Osteocyte (in vitro differentiated cells): ENCODE data around the gene GPR160. TPM values are rescaled to one million over a fixed set of nuclear protein-coding genes. Genes with fewer than 3 reads are reported as not detected.

Experiments
- DNase-seq: peaks from one replicate; pipeline ENCODE4 v3.0.0; 2021; ENCODE audit warnings: mixed read lengths; ENCODE audit not compliant: unreplicated experiment; ENCODE audit errors: extremely low spot score
- H3K27ac Mint-ChIP-seq: one replicate; pipeline ENCODE4 v1.8.0; 2021; ENCODE audit warnings: mild to moderate bottlenecking, mixed read lengths; ENCODE audit not compliant: unreplicated experiment
- H3K27me3 Mint-ChIP-seq: one replicate; pipeline ENCODE4 v1.8.0; 2021; ENCODE audit warnings: mixed read lengths; ENCODE audit not compliant: unreplicated experiment
- H3K36me3 Mint-ChIP-seq: one replicate; pipeline ENCODE4 v1.8.0; 2021; ENCODE audit warnings: mixed read lengths; ENCODE audit not compliant: unreplicated experiment
- H3K4me1 Mint-ChIP-seq: one replicate; pipeline ENCODE4 v1.8.0; 2021; ENCODE audit warnings: mixed read lengths; ENCODE audit not compliant: unreplicated experiment
- H3K4me3 Mint-ChIP-seq: one replicate; pipeline ENCODE4 v1.8.0; 2021; ENCODE audit warnings: mild to moderate bottlenecking, moderate library complexity, mixed read lengths; ENCODE audit not compliant: unreplicated experiment
- H3K9me3 Mint-ChIP-seq: one replicate; pipeline ENCODE4 v1.8.0; 2021; ENCODE audit warnings: mixed read lengths; ENCODE audit not compliant: unreplicated experiment
- total RNA-seq: library from RNA; stranded (reverse); gene quantifications from 2 replicates; pipeline ENCODE4 v1.2.1, GENCODE V29; 2021
- TF ChIP-seq, protein P1 (sequence below): fragments of 200-600 bp; sonication (generic); IDR thresholded peaks from 2 replicates; pipeline ENCODE4 v1.5.0; 2021; ENCODE audit warnings: antibody characterized with exemption, mild to moderate bottlenecking, moderate library complexity

Gene GPR160
- total RNA-seq, 1 donor from 2014 or later, result 0.27 TPM

DNA sequence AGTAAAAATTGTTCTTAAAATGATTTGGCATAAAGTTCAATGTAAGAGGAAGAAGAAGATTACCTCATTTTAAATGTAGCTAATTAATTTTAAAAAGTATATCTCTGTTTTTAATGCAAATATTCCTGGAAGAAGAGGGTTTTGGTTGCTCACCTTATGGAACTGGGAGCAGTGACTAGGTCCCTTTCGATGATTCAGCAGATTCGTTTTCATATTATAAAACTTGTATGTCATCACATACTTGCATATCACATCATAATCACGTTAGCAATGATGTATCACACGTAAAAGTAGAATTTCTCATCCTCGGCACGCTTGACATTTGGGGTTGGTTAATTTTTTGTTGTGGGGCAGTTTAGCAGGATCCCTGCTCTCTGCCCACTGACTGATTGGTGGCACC, 47.6 kb downstream of the GPR160 start:
- no peak overlapping the region for H3K27ac Mint-ChIP-seq
- no peak for DNase-seq
- H3K4me3 Mint-ChIP-seq, result no peak overlapping the region
- TF ChIP-seq, protein P1, sequence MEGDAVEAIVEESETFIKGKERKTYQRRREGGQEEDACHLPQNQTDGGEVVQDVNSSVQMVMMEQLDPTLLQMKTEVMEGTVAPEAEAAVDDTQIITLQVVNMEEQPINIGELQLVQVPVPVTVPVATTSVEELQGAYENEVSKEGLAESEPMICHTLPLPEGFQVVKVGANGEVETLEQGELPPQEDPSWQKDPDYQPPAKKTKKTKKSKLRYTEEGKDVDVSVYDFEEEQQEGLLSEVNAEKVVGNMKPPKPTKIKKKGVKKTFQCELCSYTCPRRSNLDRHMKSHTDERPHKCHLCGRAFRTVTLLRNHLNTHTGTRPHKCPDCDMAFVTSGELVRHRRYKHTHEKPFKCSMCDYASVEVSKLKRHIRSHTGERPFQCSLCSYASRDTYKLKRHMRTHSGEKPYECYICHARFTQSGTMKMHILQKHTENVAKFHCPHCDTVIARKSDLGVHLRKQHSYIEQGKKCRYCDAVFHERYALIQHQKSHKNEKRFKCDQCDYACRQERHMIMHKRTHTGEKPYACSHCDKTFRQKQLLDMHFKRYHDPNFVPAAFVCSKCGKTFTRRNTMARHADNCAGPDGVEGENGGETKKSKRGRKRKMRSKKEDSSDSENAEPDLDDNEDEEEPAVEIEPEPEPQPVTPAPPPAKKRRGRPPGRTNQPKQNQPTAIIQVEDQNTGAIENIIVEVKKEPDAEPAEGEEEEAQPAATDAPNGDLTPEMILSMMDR, result no peak
- H3K9me3 Mint-ChIP-seq, result no peaks in the 10 kb centered on the region
- no peaks in the 10 kb centered on the region for H3K4me1 Mint-ChIP-seq
- H3K36me3 Mint-ChIP-seq, result peaks cover 49% of the 10 kb centered on the region
- H3K27me3 Mint-ChIP-seq, result no peaks in the 10 kb centered on the region

DNA sequence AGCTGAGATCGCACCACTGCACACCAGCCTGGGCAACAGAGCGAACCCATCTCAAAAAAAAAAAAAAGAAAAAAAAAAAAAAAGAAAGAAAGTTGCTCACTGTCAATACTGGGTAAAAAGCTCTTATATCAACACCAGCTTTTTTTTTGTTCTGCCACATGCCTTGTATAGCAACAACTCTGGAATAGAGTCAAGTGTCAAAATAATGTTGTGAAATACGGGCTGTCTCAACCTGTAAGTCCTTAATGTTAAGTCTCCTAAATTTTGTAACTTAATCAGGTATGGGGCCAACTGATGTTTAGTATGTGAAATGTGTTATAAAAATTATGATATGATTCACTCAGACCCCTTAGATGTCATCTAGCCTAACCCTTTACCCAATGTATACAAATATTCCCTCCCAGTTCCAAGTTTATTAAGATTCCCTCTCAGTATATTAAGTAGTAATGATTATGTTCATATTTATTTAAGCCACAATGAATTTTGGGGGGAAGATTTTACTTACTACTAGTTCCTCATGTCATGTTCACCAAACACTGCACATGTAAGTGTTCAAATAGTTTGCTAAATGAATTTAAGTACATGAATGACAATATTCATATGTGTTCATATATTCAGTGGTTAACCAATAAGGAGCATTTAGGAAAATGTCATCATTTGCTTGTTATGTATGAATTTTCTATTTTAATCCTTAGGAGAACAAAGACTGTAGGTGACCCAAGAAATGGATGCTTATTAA, 52.2 kb downstream of the GPR160 start:
- no peaks in the 10 kb centered on the region for H3K27me3 Mint-ChIP-seq
- no peaks in the 10 kb centered on the region for H3K9me3 Mint-ChIP-seq
- H3K4me3 Mint-ChIP-seq, result no peak overlapping the region

DNA sequence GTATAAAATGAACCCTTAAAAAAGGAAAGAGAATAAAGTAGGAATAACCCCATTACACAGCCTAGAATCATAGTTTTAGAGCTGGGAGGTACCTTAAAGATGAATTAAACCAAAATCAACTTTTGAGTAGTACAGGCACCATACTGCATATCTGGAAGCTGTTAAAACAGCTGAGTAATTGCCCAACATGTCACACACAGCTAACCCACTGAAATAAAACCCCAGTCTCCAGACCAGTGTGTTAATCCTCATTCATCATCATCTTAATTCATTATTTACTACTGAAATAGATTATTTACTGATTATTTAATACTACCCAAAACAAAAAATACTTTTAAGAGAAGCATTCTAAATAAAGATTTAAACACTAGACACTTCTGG, 52.8 kb downstream of the GPR160 start:
- Mint-ChIP-seq H3K4me1 (peaks cover 4% of the 10 kb centered on the region), H3K36me3 (peaks cover 39% of the 10 kb centered on the region), H3K4me3 (no peak overlapping the region), H3K27ac (no peak overlapping the region), H3K9me3 (no peaks in the 10 kb centered on the region), H3K27me3 (no peaks in the 10 kb centered on the region)
- no peak for DNase-seq
- TF ChIP-seq, protein P1, result no peak

More for the DNA sequence above, 52.2 kb downstream of the GPR160 start:
- H3K27ac Mint-ChIP-seq, result no peak overlapping the region
- TF ChIP-seq, protein P1, result no peak
- DNase-seq, result no peak
- peaks cover 4% of the 10 kb centered on the region for H3K4me1 Mint-ChIP-seq
- peaks cover 40% of the 10 kb centered on the region for H3K36me3 Mint-ChIP-seq

DNA sequence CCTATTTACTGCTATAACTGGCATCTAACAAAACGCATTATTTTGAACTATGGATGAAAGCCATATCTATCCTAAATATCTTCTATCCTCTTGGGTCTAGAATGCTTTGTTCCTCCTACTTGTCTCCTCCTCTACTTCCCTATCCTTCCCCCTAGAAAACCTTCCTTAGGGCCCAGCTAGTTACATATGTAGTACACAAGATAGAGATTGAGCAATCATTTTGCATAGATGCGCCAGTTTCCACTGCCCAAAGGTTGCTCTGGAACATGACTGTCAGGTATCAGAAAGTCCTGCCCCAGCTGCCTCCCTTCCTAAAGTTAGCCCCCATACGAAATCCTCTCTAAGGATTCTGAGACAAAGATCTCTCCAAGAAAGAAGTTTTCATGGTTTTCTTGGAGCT, 55.1 kb downstream of the GPR160 start:
- Mint-ChIP-seq H3K4me1 (peaks cover 4% of the 10 kb centered on the region), H3K4me3 (no peak overlapping the region), H3K9me3 (no peaks in the 10 kb centered on the region), H3K36me3 (peaks cover 46% of the 10 kb centered on the region), H3K27ac (no peak overlapping the region), H3K27me3 (no peaks in the 10 kb centered on the region)
- TF ChIP-seq, protein P1, result no peak
- DNase-seq, result no peak

DNA sequence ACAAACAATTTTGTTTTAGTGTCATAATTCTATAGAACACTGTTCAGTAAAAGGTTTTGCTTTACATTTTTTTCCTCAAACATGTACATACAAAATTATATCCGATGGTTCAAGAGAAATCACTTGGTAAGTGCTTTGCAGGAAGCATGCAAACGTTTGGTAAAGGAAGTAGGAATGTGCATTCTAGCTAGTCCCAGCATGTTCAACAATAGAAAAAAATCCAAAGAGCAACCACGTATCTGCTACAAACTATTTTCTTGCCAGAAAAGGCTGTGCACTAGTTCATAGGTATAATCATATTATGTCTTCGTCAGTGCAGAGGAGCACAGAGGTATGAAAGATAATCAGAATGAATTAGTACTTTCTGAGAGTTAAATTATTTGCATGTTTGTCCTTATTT, 58.0 kb downstream of the GPR160 start:
- H3K27me3 Mint-ChIP-seq, result no peaks in the 10 kb centered on the region
- H3K4me3 Mint-ChIP-seq, result no peak overlapping the region
- H3K36me3 Mint-ChIP-seq, result peaks cover 59% of the 10 kb centered on the region
- H3K9me3 Mint-ChIP-seq, result no peaks in the 10 kb centered on the region
- TF ChIP-seq, protein P1, result no peak
- H3K4me1 Mint-ChIP-seq, result peaks cover 4% of the 10 kb centered on the region
- H3K27ac Mint-ChIP-seq, result no peak overlapping the region
- DNase-seq, result no peak
